HepG2 (cell line): ENCODE measurements around the gene TSPAN12. TPM values are rescaled to one million over a fixed set of nuclear protein-coding genes. Genes with fewer than 3 reads are reported as not detected.

Experiments
- ATAC-seq: fragments of 200-7000 bp; cut with Tn5 transposase; 3 replicates; pipeline ENCODE4 v1.9.1; 2020; ENCODE audit warnings: mild to moderate bottlenecking, moderate library complexity
- BruUV-seq: library from RNA; stranded (reverse); fragments of 400-500 nt; replicated peaks from 2 replicates; lab custom pipeline; 2021; lab: Mats Ljungman, UMichigan
- CTCF ChIA-PET: fragments of 300-600 bp; formaldehyde crosslinking; extraction: SDS; loops from one replicate; lab custom pipeline; 2021; ENCODE audit warnings: low total read pairs, inconsistent platforms, low intra/inter-chr PET ratio; lab: Yijun Ruan, JAX
- POLR2A ChIA-PET: fragments of 350-600 bp; sonication (Branson Sonifier 250); formaldehyde crosslinking; loops from one replicate; lab custom pipeline; 2020; ENCODE audit warnings: antibody characterized with exemption, inconsistent platforms; lab: Yijun Ruan, JAX
- DNase-seq: peaks from one replicate; pipeline ENCODE4 v3.0.0-alpha.2; 2015; ENCODE audit warnings: low spot score
- FAIRE-seq: peaks from 3 replicates; lab custom pipeline; 2011; peaks lifted over from hg19 to GRCh38; lab: Jason Lieb, UNC
- H2AFZ ChIP-seq: one replicate; pipeline ENCODE4 v1.6.1; 2011; ENCODE audit warnings: low read length, inconsistent platforms
- H3K27ac ChIP-seq: fragments of 300-600 bp; 3 replicates; pipeline ENCODE4 v1.8.0; 2011; ENCODE audit warnings: mixed run types, mild to moderate bottlenecking, mixed read lengths, low read length, inconsistent platforms; ENCODE audit not compliant: insufficient read depth; ENCODE audit errors: extremely low read length
- H3K27me3 ChIP-seq, 2 experiments: fragments of 200-600 bp in 1 of 2; 2 replicates in 1 of 2; 3 replicates in 1 of 2; pipeline versions ENCODE4 v1.6.0 to v1.8.0; 2011; ENCODE audit warnings: low read length in 2 of 2, mild to moderate bottlenecking in 2 of 2, moderate library complexity in 2 of 2, inconsistent platforms in 1 of 2; ENCODE audit not compliant: insufficient read depth in 2 of 2, control insufficient read depth in 1 of 2
- H3K36me3 ChIP-seq, 2 experiments: fragments of 200-600 bp in 1 of 2; replicated peaks in 1 of 2; 2 replicates in 1 of 2; 3 replicates in 1 of 2; pipeline versions ENCODE4 v1.5.1 to v1.8.0; 2011; ENCODE audit warnings: low read length in 2 of 2, inconsistent platforms in 1 of 2; ENCODE audit not compliant: insufficient read depth in 2 of 2, control insufficient read depth in 1 of 2
- H3K4me1 ChIP-seq: 2 replicates; pipeline ENCODE4 v1.5.1; 2012; ENCODE audit warnings: low read length, inconsistent platforms; ENCODE audit not compliant: insufficient read depth
- H3K4me2 ChIP-seq: 2 replicates; pipeline ENCODE4 v1.6.0; 2011; ENCODE audit warnings: low read depth, low read length, inconsistent platforms
- H3K4me3 ChIP-seq, 3 experiments: fragments of 200-600 bp in 1 of 3; sonication (generic), shearing (Covaris generic) in 1 of 3; replicated peaks in 1 of 3; 2 replicates each; pipeline ENCODE4 v1.5.1; 2011 to 2016; ENCODE audit warnings: low read length in 3 of 3, inconsistent platforms in 2 of 3, low read depth in 2 of 3, mild to moderate bottlenecking in 2 of 3, control low read depth in 1 of 3, mixed read lengths in 1 of 3; ENCODE audit not compliant: insufficient read depth in 1 of 3
- H3K79me2 ChIP-seq: one replicate; pipeline ENCODE4 v1.6.1; 2011; ENCODE audit warnings: low read length, inconsistent platforms; ENCODE audit not compliant: insufficient read depth
- H3K9ac ChIP-seq: 2 replicates; pipeline ENCODE4 v1.6.0; 2011; ENCODE audit warnings: mild to moderate bottlenecking, low read depth, low read length, inconsistent platforms; ENCODE audit not compliant: insufficient read depth
- H3K9me3 ChIP-seq: 2 replicates; pipeline ENCODE4 v1.5.1; 2012; ENCODE audit warnings: mild to moderate bottlenecking, low read length
- H4K20me1 ChIP-seq: 2 replicates; pipeline ENCODE4 v1.6.0; 2011; ENCODE audit warnings: inconsistent platforms, mild to moderate bottlenecking, low read length, moderate library complexity; ENCODE audit not compliant: insufficient read depth
- AFF4 ChIP-seq: sonication (generic); formaldehyde crosslinking; IDR thresholded peaks from 2 replicates; pipeline ENCODE4 v1.4.0; 2020; ENCODE audit warnings: missing genetic modification reagents
- DPF2 ChIP-seq: sonication (generic); formaldehyde crosslinking; IDR thresholded peaks from 2 replicates; pipeline ENCODE4 v1.4.0; 2020; ENCODE audit warnings: mild to moderate bottlenecking, low read depth, missing genetic modification reagents, borderline replicate concordance
- GTF3A ChIP-seq: sonication (generic); formaldehyde crosslinking; conservative IDR thresholded peaks from 2 replicates; pipeline ENCODE4 v1.4.0; 2020; ENCODE audit warnings: mild to moderate bottlenecking, missing genetic modification reagents
- HMGA1 ChIP-seq: sonication (generic); formaldehyde crosslinking; conservative IDR thresholded peaks from 2 replicates; pipeline ENCODE4 v1.4.0; 2020; ENCODE audit warnings: missing genetic modification reagents
- KLF6 ChIP-seq: IDR thresholded peaks from 2 replicates; pipeline ENCODE4 v1.8.0; 2016; ENCODE audit warnings: missing biosample characterization, missing genetic modification reagents
- NFE2 ChIP-seq: sonication (generic); formaldehyde crosslinking; IDR thresholded peaks from 2 replicates; pipeline ENCODE4 v1.4.0; 2020; ENCODE audit warnings: missing genetic modification reagents
- PCBP2 ChIP-seq: fragments of 200-400 bp; formaldehyde crosslinking; optimal IDR thresholded peaks from 2 replicates; pipeline ENCODE3; 2018; ENCODE audit warnings: low read length, low read depth; ENCODE audit not compliant: poor library complexity, severe bottlenecking
- REXO4 ChIP-seq: sonication (generic); formaldehyde crosslinking; IDR thresholded peaks from 2 replicates; pipeline ENCODE4 v1.8.0; 2022; ENCODE audit warnings: missing genetic modification reagents, mild to moderate bottlenecking, borderline replicate concordance
- ZBTB7B ChIP-seq: sonication (generic); formaldehyde crosslinking; IDR thresholded peaks from 2 replicates; pipeline ENCODE4 v1.4.0; 2020; ENCODE audit warnings: missing genetic modification reagents
- ZFP36L1 ChIP-seq: sonication (generic); formaldehyde crosslinking; IDR thresholded peaks from 2 replicates; pipeline ENCODE4 v1.8.0; 2022; ENCODE audit warnings: mild to moderate bottlenecking, missing genetic modification reagents, moderate library complexity
- ZNF510 ChIP-seq: sonication (generic); formaldehyde crosslinking; IDR thresholded peaks from 2 replicates; pipeline ENCODE4 v1.4.0; 2020; ENCODE audit warnings: low read depth, mild to moderate bottlenecking, missing genetic modification reagents
- ZNF558 ChIP-seq: sonication (generic); formaldehyde crosslinking; IDR thresholded peaks from 2 replicates; pipeline ENCODE4 v1.9.0; 2022; ENCODE audit warnings: mild to moderate bottlenecking, missing genetic modification reagents, borderline replicate concordance
- ZNF615 ChIP-seq: sonication (generic); formaldehyde crosslinking; IDR thresholded peaks from 2 replicates; pipeline ENCODE4 v1.5.0; 2020; ENCODE audit warnings: mild to moderate bottlenecking, missing genetic modification reagents, borderline replicate concordance
- ZNF724P ChIP-seq: sonication (generic); formaldehyde crosslinking; IDR thresholded peaks from 2 replicates; pipeline ENCODE4 v1.8.0; 2022; ENCODE audit warnings: missing genetic modification reagents, borderline replicate concordance
- WGBS: methylation state at CpG from one replicate; pipeline ENCODE4 v1.1.6; 2017; ENCODE audit warnings: low lambda C conversion rate; 5-methylcytosine and 5-hydroxymethylcytosine counted together
- in situ Hi-C: cut with HindIII; loops from 2 replicates; pipeline ENCODE4 v1.10.0; 2017; ENCODE audit warnings: low pct_unique_long_range_greater_than_20kb; ENCODE audit not compliant: extremely low pct_ligation_motif_present
- intact Hi-C: fragments of 100-400 bp; cut with micrococcal nuclease; formaldehyde crosslinking; loops from one replicate; pipeline ENCODE4 v1.10.0; 2022; ENCODE audit not compliant: unreplicated experiment
- polyA plus RNA-seq, 8 experiments: library from polyadenylated mRNA; depleted of rRNA in 3 of 8; stranded (reverse) in 7 of 8; unstranded in 1 of 8; fragments of >200 nt; fragmentation: Illumina TruSeq in 4 of 8; extraction: Trizol in 4 of 8; gene quantifications; 2 replicates each; pipeline versions ENCODE4 v1.2.1 to v1.2.3, GENCODE V29; 2011 to 2016; ENCODE audit warnings: low read depth in 4 of 8, missing spikeins in 1 of 8, mixed read lengths in 1 of 8; ENCODE audit not compliant: insufficient read depth in 1 of 8
- total RNA-seq, 5 experiments: library from RNA; depleted of rRNA; stranded (reverse); fragments of >200 nt; fragmentation: Illumina TruSeq; extraction: Trizol; gene quantifications; 2 replicates each; pipeline ENCODE4 v1.2.3, GENCODE V29; 2016; ENCODE audit warnings: low read depth in 1 of 5

TSPAN12 gene
- total and polyA plus RNA-seq, 2 of the 13 experiments (the other 11 are each of a cell fraction or from before 2014, with no cell fraction given) = 0.48 to 0.95 TPM

GRCh38 chr7:120783721-120784120 is 74.2 kb downstream of the TSPAN12 start:
- H3K79me2 ChIP-seq = no peaks in the 10 kb centered on the region
- H3K4me2 ChIP-seq = no peak overlapping the region
- no peak overlapping the region for H3K27ac ChIP-seq
- in situ Hi-C loops = no loop called here
- no peak overlapping the region for H3K9ac ChIP-seq
- 15% methylated on average over 5 of the region's 5 CpGs for WGBS
- intact Hi-C loops = no loop called here
- no peak for TF ChIP-seq PCBP2
- TF ChIP-seq, all 625 proteins: peak for 0
- CTCF ChIA-PET = no interaction called here
- Histone ChIP-seq H2AFZ (no peak overlapping the region), H3K36me3 (no peaks in the 10 kb centered on the region), H3K4me3 (no peak overlapping the region), H3K9me3 (no peaks in the 10 kb centered on the region), H3K27me3 (peaks cover 0 to 6% of the 10 kb centered on the region in 2 experiments; a peak in 1 of 5 replicates), H4K20me1 (no peaks in the 10 kb centered on the region), H3K4me1 (no peaks in the 10 kb centered on the region)
- no TSS peak for BruUV-seq
- FAIRE-seq (no peak), DNase-seq (no peak), ATAC-seq (no peak)
- POLR2A ChIA-PET = no interaction called here

DNA sequence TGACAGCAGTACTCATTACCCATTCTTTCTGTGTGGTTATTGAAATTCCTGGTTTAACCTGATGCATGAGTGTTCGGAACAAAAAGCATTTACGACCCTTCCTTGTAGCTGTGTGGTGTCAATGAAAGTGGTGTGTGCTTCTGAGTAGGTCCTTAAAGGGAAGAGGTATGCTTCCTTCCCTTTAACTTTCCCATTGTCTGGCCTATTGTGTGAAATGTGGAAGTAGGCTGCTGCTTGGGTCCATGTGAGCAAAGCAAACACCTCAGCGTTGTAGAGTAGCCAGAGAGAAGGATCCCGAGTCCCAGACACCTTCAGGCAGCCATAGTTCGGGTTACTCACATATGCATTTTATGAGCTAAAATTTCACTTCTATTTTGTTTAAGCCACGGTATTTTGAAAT is 74.7 kb downstream of the TSPAN12 start:
- WGBS = 51% methylated on average over 6 of the region's 6 CpGs
- POLR2A ChIA-PET = no interaction called here
- no peak for ATAC-seq
- FAIRE-seq = no peak
- H3K9me3 ChIP-seq = no peaks in the 10 kb centered on the region
- H3K36me3 ChIP-seq = no peaks in the 10 kb centered on the region
- no peak overlapping the region for H3K27ac ChIP-seq
- in situ Hi-C loops = no loop called here
- H3K4me1 ChIP-seq = no peaks in the 10 kb centered on the region
- intact Hi-C loops = no loop called here
- DNase-seq = no peak
- H3K4me3 ChIP-seq = no peak overlapping the region
- CTCF ChIA-PET = no interaction called here
- H3K79me2 ChIP-seq = no peaks in the 10 kb centered on the region
- peaks cover 0 to 6% of the 10 kb centered on the region in 2 experiments; a peak in 1 of 5 replicates for H3K27me3 ChIP-seq
- H3K4me2 ChIP-seq = no peak overlapping the region
- no TSS peak for BruUV-seq
- H2AFZ ChIP-seq = no peak overlapping the region
- no peak overlapping the region for H3K9ac ChIP-seq
- no peaks in the 10 kb centered on the region for H4K20me1 ChIP-seq
- TF ChIP-seq KLF6 (no peak), HMGA1 (CRISPR knock-in tag) (no peak), NFE2 (CRISPR knock-in tag) (no peak), ZNF724P (CRISPR knock-in tag) (no peak), ZFP36L1 (CRISPR knock-in tag) (no peak), ZBTB7B (CRISPR knock-in tag) (no peak), ZNF615 (CRISPR knock-in tag) (no peak), ZNF510 (CRISPR knock-in tag) (no peak), DPF2 (CRISPR knock-in tag) (no peak), GTF3A (no peak), REXO4 (CRISPR knock-in tag) (no peak), AFF4 (no peak), ZNF558 (no peak)
